Motor neuron (in vitro differentiated cells): ENCODE results near the gene UTP25. TPM values are rescaled to one million over a fixed set of nuclear protein-coding genes. Genes with fewer than 3 reads are reported as not detected.
A peak's percentile ranks its signal among the peaks of the same experiment; 100 is the strongest.

Source experiments
- ATAC-seq, 8 experiments: fragments of 200-7000 bp; cut with Tn5 transposase; replicated peaks in 6 of 8; 2 replicates each; pipeline ENCODE4 v1.8.0; 2021; ENCODE audit warnings: mild to moderate bottlenecking in 8 of 8, moderate library complexity in 8 of 8
- H3K27ac ChIP-seq, 2 donors: fragments of 250-450 bp; sonication (Bioruptor Pico); 2 replicates each; pipeline ENCODE4 v1.9.0; 2021; ENCODE audit warnings: antibody characterized with exemption in 2 of 2, mild to moderate bottlenecking in 2 of 2, moderate library complexity in 1 of 2
- H3K4me1 ChIP-seq, 2 donors: fragments of 250-450 bp; sonication (Bioruptor Pico); replicated peaks in 1 of 2; 2 replicates each; pipeline ENCODE4 v1.6.1; 2021; ENCODE audit warnings: antibody characterized with exemption in 2 of 2, mild to moderate bottlenecking in 2 of 2, moderate library complexity in 1 of 2
- H3K4me3 ChIP-seq, 5 donors: fragments of 250-450 bp; sonication (Bioruptor Pico); 2 replicates each; pipeline ENCODE4 v1.9.0; 2021; ENCODE audit warnings: antibody characterized with exemption in 5 of 5, mild to moderate bottlenecking in 5 of 5, moderate library complexity in 4 of 5
- WGBS, 10 experiments: fragments of 450-650 bp; shearing (Covaris generic); methylation state at CpG; one replicate each; pipeline ENCODE4 v1.0.0; 2022; 5-methylcytosine and 5-hydroxymethylcytosine counted together
- in situ Hi-C, 9 experiments: fragments of 400-800 bp; cut with MboI; loops; one replicate each; pipeline ENCODE4 v1.15.0; 2021; ENCODE audit warnings: low sequenced_read_pairs in 9 of 9, low pct_unique_long_range_greater_than_20kb in 2 of 9; ENCODE audit not compliant: unreplicated experiment in 9 of 9
- total RNA-seq, 8 experiments: library from RNA; unstranded; fragments of 300-600 nt; gene quantifications; 2 replicates each; pipeline versions ENCODE4 v1.2.3 to v1.2.4, GENCODE V29; 2022

UTP25 gene
- total RNA-seq, 8 experiments from 2014 or later = 6.3 to 11.9 (median 8.7) TPM

DNA sequence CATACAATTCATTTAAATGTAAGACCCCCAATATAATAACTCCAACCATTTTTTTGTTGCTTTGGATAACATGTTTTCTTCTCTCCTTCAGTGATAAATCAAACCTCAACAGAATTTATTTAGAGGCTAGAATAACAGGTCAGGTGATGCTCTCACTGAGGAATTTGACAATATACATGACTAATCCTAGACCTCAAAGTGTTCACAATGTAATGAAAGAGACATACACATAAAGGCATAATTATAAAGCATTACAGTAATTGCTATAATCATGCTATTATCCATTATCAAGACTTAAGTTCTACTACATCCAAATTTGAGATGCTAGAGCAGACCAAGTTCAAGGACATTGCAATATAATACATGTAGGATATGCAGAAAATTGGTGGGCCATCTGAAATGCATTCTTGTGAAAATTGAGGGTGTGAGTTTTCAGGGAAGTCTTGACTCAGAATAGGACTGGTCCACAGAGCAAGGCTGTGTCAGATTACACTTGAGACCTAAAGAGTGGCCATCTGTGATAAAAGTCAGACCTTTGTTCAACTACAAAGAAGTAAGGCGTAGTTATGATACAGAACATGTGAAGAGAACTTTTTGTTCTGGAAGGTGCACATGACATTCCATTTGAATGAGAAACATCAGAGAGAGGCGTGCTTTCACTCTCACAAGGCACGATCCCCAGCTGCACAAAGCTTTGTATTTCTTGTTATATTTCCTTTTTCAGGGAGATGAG lies 45.5 kb downstream of the UTP25 start:
- no peak overlapping the region for H3K27ac ChIP-seq
- H3K4me1 ChIP-seq = peaks cover 10 to 13% of the 10 kb centered on the region in 2 donors

DNA sequence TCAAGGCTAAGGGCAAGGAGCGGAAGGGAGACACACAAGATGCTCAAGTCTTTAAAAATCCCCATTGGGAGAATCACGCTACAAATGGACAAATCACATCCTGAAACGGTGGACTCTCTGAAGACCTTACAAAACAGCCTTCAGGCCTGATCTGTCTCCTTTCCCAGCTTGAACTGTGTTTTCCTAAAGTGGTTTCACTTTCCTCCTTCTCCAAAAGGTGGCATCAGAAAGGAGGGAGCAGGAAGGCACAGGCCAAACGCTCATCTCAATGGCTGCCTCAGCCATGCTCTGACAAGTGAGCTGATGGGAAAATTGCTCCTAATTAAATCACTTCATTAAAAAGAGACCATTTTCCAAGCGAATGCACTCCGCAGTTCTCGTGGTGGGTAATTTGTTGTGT lies 47.7 kb downstream of the UTP25 start:
- 20 to 100% (median 54%) methylated on average over 1 to 7 of the region's 7 CpGs for WGBS, 10 experiments
- Histone ChIP-seq H3K4me3 (no peak overlapping the region), H3K27ac (no peak overlapping the region), H3K4me1 (peaks cover 13 to 28% of the 10 kb centered on the region in 2 donors)
- in situ Hi-C loops = no loop called here
- peak in 7 of 8 experiments; percentile 14 to 72 (median 33) for ATAC-seq

More for the DNA sequence above, 45.5 kb downstream of the UTP25 start:
- no peak overlapping the region for H3K4me3 ChIP-seq
- in situ Hi-C loops = loop anchor here in 4 of 9 experiments (25.0 kb wide), 2 partner anchors 114 to 439 kb away; no protein-coding TSS in a partner anchor
- peak in 6 of 8 experiments; percentile 47 to 82 (median 63) for ATAC-seq
- WGBS, 10 experiments = 40 to 100% (median 72%) methylated on average over 1 to 3 of the region's 3 CpGs; no CpG with 5 or more reads in 1 of the 10 experiments

DNA sequence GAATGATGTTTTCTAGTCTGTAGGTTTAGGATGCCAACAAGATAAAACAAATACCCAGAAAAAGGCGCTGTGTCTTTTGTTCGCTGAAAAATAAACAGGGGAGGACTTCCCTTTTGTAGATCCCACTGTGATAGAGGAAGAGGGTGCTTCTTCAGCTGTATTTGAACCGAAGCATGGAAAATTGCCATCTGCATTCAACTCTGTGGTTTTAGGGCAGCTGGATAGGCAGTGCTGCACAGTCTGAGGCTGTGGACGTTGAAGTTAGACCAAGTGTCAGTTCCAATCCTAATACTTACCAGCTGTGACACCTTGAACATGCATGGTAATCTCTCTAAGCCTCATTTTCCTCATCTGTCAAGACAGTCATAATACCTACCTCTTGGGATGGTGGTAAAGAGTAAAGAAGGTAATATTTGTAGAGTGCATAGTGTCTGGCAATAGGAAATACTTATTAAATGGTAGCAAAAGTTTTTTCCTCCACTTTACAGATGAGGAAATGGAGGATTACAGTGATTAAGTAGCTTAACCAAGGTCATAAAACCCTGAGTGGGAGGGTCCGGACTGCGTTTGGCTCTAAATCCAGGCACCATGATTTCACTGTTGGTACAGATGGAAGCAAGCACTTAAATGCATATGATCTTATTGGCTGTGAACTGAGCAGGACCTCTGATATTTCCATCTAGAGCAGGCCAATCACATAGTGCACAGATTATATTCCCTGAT lies 48.5 kb downstream of the UTP25 start:
- Histone ChIP-seq H3K27ac (no peak overlapping the region), H3K4me3 (no peak overlapping the region), H3K4me1 (peaks cover 13 to 32% of the 10 kb centered on the region in 2 donors)
- in situ Hi-C loops = no loop called here
- WGBS, 10 experiments = 20 to 99% (median 82%) methylated on average over 1 to 6 of the region's 6 CpGs
- ATAC-seq = no peak

DNA sequence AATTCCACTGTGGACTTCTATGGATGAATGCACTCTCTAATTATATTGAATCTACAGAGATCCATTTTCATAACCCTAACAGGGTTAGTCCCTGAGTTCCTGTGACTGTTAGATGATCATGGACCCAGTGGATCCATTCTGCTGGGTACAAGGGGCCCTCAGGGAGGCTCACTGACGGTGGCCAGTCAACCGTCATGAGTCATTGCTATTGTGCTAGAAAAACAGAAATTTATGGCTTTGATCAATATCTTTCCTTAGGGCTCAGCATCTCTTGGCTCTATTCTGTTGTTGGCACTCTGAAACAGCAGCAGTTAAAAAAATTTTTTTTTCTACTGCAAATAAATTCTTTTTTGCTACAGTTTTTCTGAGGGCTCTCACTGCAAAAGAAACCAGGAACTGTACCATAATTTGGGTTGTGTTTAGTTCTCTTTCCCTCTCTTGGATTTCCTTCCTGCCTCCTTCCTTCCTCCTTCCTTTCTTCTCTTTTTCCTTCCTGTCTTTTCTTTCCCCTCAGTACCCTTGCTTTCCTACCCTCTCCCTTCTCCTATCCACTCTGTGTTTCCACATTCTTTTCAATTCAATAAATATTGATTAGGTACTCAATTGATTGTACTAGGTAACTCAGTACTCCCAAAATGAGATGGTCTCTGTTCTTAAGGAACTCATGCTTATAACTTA lies 49.5 kb downstream of the UTP25 start:
- Histone ChIP-seq H3K4me3 (no peak overlapping the region), H3K27ac (no peak overlapping the region), H3K4me1 (peaks cover 13 to 32% of the 10 kb centered on the region in 2 donors)
- WGBS, 10 experiments = 33 to 100% (median 73%) methylated on average over 1 to 2 of the region's 2 CpGs
- in situ Hi-C loops = no loop called here
- no peak for ATAC-seq

DNA sequence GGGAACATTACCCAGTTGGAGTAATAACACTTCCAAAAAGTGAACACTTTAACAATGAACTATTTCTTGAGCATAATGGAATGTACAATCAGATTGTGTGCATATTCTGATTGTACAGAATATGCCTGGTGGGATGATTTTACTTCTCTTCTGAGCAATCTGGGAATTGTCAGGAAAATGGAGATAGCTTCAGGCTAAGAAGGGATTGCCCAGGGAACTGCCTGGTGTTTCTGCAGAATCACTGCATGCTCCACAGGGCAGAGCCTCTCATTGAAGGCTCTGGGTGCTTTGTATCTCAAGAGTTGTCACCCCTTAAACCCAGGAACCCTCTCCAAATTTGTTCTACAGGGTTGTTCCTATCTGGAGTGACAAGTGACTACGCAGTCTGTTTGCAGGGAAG lies 51.2 kb downstream of the UTP25 start:
- 67 to 100% (median 80%) methylated on average over 1 of the region's 1 CpG; no CpG with 5 or more reads in 5 of the 10 experiments for WGBS, 10 experiments
- peak overlapping the region; percentile 15 to 27 for H3K27ac ChIP-seq
- H3K4me3 ChIP-seq = no peak overlapping the region
- ATAC-seq = peak in 3 of 8 experiments; percentile 51 to 87 (median 67)
- H3K4me1 ChIP-seq = peaks cover 24 to 44% of the 10 kb centered on the region in 2 donors
- in situ Hi-C loops = no loop called here

DNA sequence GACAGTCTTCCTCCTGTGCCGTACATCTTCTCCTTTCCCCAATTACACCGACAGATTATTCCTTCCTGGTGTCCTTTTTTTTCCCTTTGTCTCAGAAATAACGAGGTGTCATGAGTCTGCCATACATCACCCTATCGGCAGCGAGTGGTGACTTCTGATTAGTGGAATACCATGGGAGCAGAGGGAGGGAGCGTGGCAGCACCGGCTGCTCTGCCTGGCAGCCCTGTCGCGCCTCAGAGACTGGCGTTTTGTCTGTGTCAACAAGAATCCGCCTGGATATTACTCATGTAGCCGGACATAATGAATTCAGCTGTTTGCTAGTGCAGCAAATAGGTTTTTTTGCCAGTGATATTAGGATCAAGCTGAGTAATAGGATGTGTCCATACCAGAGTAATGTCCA lies 51.8 kb downstream of the UTP25 start:
- H3K4me3 ChIP-seq = no peak overlapping the region
- in situ Hi-C loops = no loop called here
- ATAC-seq = peak in 7 of 8 experiments; percentile 30 to 86 (median 71)
- 0 to 86% (median 65%) methylated on average over 2 to 12 of the region's 12 CpGs; no CpG with 5 or more reads in 1 of the 10 experiments for WGBS, 10 experiments
- H3K4me1 ChIP-seq = peaks cover 30 to 50% of the 10 kb centered on the region in 2 donors
- H3K27ac ChIP-seq = peak overlapping the region; percentile 15 to 27

DNA sequence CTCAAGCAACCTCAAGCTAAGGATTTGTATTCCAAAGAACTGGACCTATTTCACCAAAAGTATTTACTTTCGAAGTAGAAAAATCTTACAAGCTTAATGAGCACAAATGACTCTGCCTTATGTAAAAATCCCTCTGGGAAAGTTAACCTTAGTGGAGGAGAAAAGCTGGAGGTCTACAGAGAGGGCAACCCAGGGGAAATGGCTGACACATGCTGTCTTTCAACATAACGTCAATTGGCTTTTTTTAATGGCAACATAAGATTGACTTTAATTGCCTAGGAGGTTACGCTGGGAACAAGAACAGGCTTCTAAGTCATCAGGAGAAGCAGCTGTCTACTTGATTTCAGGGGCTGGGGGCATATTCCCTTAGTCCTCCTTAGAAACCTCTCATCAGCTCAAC lies 52.3 kb downstream of the UTP25 start:
- ATAC-seq = no peak
- in situ Hi-C loops = no loop called here
- H3K27ac ChIP-seq = peak overlapping the region; percentile 15 to 21
- 43 to 100% (median 57%) methylated on average over 1 to 3 of the region's 3 CpGs; no CpG with 5 or more reads in 1 of the 10 experiments for WGBS, 10 experiments
- no peak overlapping the region for H3K4me3 ChIP-seq
- peaks cover 31 to 50% of the 10 kb centered on the region in 2 donors for H3K4me1 ChIP-seq

DNA sequence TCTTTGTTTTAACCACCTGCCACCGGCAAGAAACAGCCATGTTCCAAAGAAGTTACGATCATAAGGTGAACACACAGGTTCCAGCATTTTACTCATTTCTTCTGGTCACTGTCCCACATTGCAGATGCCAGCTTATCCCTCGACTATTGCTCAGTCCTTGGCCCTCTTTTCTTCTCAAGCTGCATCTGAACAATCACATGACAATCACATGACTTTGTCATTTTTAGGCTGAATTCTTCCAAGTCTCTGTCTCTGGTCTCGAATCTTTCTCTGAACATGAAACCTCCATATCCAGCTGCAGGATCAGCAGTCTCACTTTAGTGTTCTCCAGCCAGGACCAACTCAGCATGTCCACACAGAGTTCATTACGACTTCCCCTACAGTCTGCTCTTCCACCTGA lies 53.8 kb downstream of the UTP25 start:
- in situ Hi-C loops = no loop called here
- 41 to 100% (median 82%) methylated on average over 2 to 5 of the region's 5 CpGs for WGBS, 10 experiments
- no peak overlapping the region for H3K4me3 ChIP-seq
- H3K27ac ChIP-seq = no peak overlapping the region
- ATAC-seq = no peak
- H3K4me1 ChIP-seq = peaks cover 27 to 47% of the 10 kb centered on the region in 2 donors

DNA sequence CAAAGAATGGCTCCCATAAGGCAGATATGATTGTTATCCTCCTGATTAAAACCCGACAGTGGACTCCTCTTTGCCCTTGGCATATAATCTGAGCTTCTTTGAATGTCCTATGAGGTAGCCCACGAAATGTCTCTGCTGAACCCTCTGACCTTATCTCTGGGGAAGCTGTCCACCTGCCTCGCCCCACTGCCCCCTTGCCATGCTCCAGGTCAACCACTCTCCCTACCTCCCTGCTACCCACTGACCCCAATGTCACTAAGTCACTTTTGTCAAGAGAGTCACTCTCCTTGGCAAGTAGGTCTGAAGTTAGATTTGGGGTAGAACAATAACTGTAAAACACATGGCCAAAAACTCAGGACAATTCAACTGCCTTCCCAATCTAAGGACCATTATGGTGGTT lies 54.5 kb downstream of the UTP25 start:
- no peak for ATAC-seq
- WGBS, 10 experiments = 33 to 100% (median 77%) methylated on average over 1 to 3 of the region's 3 CpGs; no CpG with 5 or more reads in 2 of the 10 experiments
- no peak overlapping the region for H3K27ac ChIP-seq
- H3K4me1 ChIP-seq = peaks cover 27 to 41% of the 10 kb centered on the region in 2 donors
- in situ Hi-C loops = no loop called here
- H3K4me3 ChIP-seq = no peak overlapping the region

DNA sequence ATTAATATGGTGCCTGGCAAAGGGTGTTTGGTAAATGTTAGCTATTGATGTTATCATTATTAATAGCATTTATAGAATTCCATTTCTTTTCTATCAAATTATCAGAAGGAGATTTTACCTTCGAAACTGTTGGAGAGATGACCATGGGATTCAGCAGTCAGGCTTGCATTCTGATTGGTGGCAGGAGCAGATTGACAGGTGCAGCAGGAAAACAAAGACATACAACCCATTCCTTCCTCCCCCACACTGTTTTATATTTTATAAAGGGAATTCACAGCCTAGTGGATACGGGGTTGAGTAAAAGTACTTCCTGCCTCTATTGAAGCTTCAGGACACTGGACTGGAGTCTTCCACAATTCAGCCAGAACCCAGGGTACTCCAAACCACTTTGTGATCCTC lies 55.2 kb downstream of the UTP25 start:
- H3K4me3 ChIP-seq = no peak overlapping the region

DNA sequence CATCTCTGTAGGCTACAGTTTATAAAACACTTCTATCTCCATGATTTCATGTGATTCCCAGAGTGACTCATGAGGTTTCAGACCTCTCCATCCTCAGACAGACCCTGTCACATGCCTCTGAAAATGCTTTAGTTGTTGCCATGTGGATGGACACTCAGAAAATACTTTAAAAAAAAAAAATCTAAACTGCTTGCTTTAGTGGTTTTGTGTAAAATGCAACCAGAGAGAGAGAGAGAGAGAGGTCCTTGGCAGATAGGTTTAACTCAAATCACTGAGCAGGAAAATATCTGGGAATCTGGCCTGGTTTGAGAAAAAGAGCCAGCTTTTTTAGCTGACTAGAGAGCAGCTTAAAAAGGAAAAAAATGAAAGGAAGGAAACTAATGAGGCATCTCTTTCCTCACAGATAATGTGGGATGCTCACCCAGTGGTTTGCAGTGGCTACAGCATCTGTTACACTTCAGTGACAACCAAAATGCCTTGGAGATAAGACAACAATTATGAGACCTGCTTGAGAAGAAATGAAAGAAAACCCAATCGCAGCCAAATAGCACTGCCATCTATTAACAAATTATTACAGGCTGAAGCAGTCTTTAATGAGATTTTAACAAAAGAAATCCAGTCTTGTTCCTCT lies 55.7 kb downstream of the UTP25 start:
- H3K27ac ChIP-seq = peak overlapping the region in 1 of 2 donors; percentile 42
- ATAC-seq = peak in 5 of 8 experiments; percentile 15 to 46 (median 32)

More for the DNA sequence above, 55.2 kb downstream of the UTP25 start:
- Histone ChIP-seq H3K4me1 (peaks cover 27 to 40% of the 10 kb centered on the region in 2 donors), H3K27ac (peak overlapping the region in 1 of 2 donors; percentile 42)
- no peak for ATAC-seq
- 30 to 92% (median 86%) methylated on average over 1 to 2 of the region's 2 CpGs; no CpG with 5 or more reads in 3 of the 10 experiments for WGBS, 10 experiments
- in situ Hi-C loops = no loop called here

DNA sequence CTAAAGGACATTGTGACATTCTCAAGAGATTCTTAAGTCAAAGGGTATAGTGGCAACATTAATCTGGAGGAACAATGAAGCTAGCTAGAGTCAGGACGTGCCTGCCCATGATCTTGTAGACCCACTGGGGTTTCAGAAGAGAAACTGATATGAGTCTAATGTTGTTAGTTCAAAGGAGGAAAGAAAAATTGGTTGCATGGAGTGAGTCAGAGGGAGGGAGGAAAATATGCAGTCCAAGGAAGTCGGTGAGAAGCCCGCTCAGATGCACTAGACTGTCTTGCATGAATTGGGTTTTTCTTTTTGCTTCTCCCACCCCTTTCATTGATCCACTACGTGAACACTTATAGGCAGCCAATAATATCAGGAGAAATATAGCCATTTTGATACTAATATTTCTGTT lies 56.5 kb downstream of the UTP25 start:
- peak in 7 of 8 experiments; percentile 1 to 68 (median 8) for ATAC-seq
- H3K4me1 ChIP-seq = peaks cover 25 to 35% of the 10 kb centered on the region in 2 donors
- H3K27ac ChIP-seq = peak overlapping the region; percentile 4 to 66
- in situ Hi-C loops = no loop called here
- H3K4me3 ChIP-seq = no peak overlapping the region
- WGBS, 10 experiments = 0 to 75% (median 54%) methylated on average over 2 to 4 of the region's 4 CpGs; no CpG with 5 or more reads in 1 of the 10 experiments

More for the DNA sequence above, 55.7 kb downstream of the UTP25 start:
- no peak overlapping the region for H3K4me3 ChIP-seq
- peaks cover 27 to 40% of the 10 kb centered on the region in 2 donors for H3K4me1 ChIP-seq
- in situ Hi-C loops = no loop called here
- WGBS, 10 experiments = 9 to 100% (median 60%) methylated on average over 1 of the region's 1 CpG; no CpG with 5 or more reads in 1 of the 10 experiments
